IPS DF 6.9 (cell line): Measurements from ENCODE around the gene MUC4.
A peak's percentile ranks its signal among the peaks of the same experiment; 100 is the strongest.

Experiments used
- DNase-seq: peaks from one replicate; pipeline ENCODE4 v3.0.0-alpha.2; 2013; ENCODE audit warnings: low read depth, low spot score
- H3K27ac ChIP-seq: one replicate; pipeline ENCODE4 v1.5.1; 2013; ENCODE audit warnings: low read length, control low read depth
- H3K27me3 ChIP-seq: 2 replicates; pipeline ENCODE4 v1.6.1; 2013; ENCODE audit warnings: mild to moderate bottlenecking, low read length; ENCODE audit not compliant: control insufficient read depth, insufficient read depth
- H3K36me3 ChIP-seq: 2 replicates; pipeline ENCODE4 v1.6.1; 2013; ENCODE audit warnings: low read length; ENCODE audit not compliant: control insufficient read depth, insufficient read depth
- H3K4me1 ChIP-seq: 2 replicates; pipeline ENCODE4 v1.6.1; 2013; ENCODE audit warnings: low read length; ENCODE audit not compliant: control insufficient read depth, insufficient read depth
- H3K4me3 ChIP-seq: 2 replicates; pipeline ENCODE4 v1.5.1; 2013; ENCODE audit warnings: mild to moderate bottlenecking, low read length
- H3K9me3 ChIP-seq: 2 replicates; pipeline ENCODE4 v1.6.1; 2013; ENCODE audit warnings: low read length, inconsistent platforms; ENCODE audit not compliant: control insufficient read depth, insufficient read depth
- WGBS: extraction: QIAGEN DNeasy Blood & Tissue Kit; methylation state at CpG from one replicate; pipeline ENCODE4 v1.1.7; 2013; ENCODE audit warnings: mixed read lengths, missing lambda C conversion rate; ENCODE audit not compliant: insufficient read length, insufficient coverage; 5-methylcytosine and 5-hydroxymethylcytosine counted together

Gene MUC4

GRCh38 chr3:195811756-195812155 lies at the start of gene MUC4:
MUC4 (minus strand) TSS chr3:195811929; CDS start chr3:195811817, 112 bp downstream.
- no peaks in the 10 kb centered on the region for H3K36me3 ChIP-seq
- no CpG with 5 or more reads among the region's 14 CpGs for WGBS

GRCh38 chr3:195860456-195860855 lies 48.7 kb upstream of the MUC4 start:
- Histone ChIP-seq H3K9me3 (no peaks in the 10 kb centered on the region), H3K36me3 (no peaks in the 10 kb centered on the region), H3K27me3 (no peaks in the 10 kb centered on the region), H3K4me1 (no peaks in the 10 kb centered on the region), H3K4me3 (no peak overlapping the region), H3K27ac (no peak overlapping the region)
- no peak for DNase-seq
- WGBS: no CpG with 5 or more reads among the region's 6 CpGs

More at GRCh38 chr3:195811756-195812155, at the start of gene MUC4:
- no peaks in the 10 kb centered on the region for H3K9me3 ChIP-seq
- no peak within 1 kb of the TSS for H3K4me3 ChIP-seq
- H3K27me3 ChIP-seq: no peaks in the 10 kb centered on the region
- no peak within 1 kb of the TSS for H3K27ac ChIP-seq
- DNase-seq: no peak
- H3K4me1 ChIP-seq: peaks cover 12% of the 10 kb centered on the region

GRCh38 chr3:195859846-195860411 lies 48.2 kb upstream of the MUC4 start:
- H3K36me3 ChIP-seq: no peaks in the 10 kb centered on the region
- no peak overlapping the region for H3K4me3 ChIP-seq
- H3K9me3 ChIP-seq: no peaks in the 10 kb centered on the region
- H3K27me3 ChIP-seq: no peaks in the 10 kb centered on the region
- no peak overlapping the region for H3K27ac ChIP-seq
- no peak for DNase-seq
- H3K4me1 ChIP-seq: no peaks in the 10 kb centered on the region
- no CpG with 5 or more reads among the region's 23 CpGs for WGBS

- no peaks in the 10 kb centered on the region for H3K4me1 ChIP-seq
- H3K27me3 ChIP-seq: no peaks in the 10 kb centered on the region
- DNase-seq: peak; percentile 54
- H3K36me3 ChIP-seq: no peaks in the 10 kb centered on the region
- H3K4me3 ChIP-seq: no peak overlapping the region
- H3K27ac ChIP-seq: no peak overlapping the region
- no peaks in the 10 kb centered on the region for H3K9me3 ChIP-seq
- no CpG with 5 or more reads among the region's 21 CpGs for WGBS
Observed at GRCh38 chr3:195859061-195859845, 47.5 kb upstream of the MUC4 start.

GRCh38 chr3:195856410-195857084 lies 44.8 kb upstream of the MUC4 start:
- no peaks in the 10 kb centered on the region for H3K36me3 ChIP-seq
- H3K9me3 ChIP-seq: no peaks in the 10 kb centered on the region
- no CpG with 5 or more reads among the region's 15 CpGs for WGBS
- no peaks in the 10 kb centered on the region for H3K27me3 ChIP-seq
- no peak for DNase-seq
- 0 out of 2 replicates have a peak, but pooled peaks cover 2% of the 10 kb centered on the region for H3K4me1 ChIP-seq
- H3K27ac ChIP-seq: no peak overlapping the region
- H3K4me3 ChIP-seq: no peak overlapping the region

GRCh38 chr3:195855471-195856409 lies 44.0 kb upstream of the MUC4 start:
- Histone ChIP-seq H3K4me3 (no peak overlapping the region), H3K9me3 (no peaks in the 10 kb centered on the region), H3K27ac (no peak overlapping the region), H3K36me3 (no peaks in the 10 kb centered on the region), H3K4me1 (0 out of 2 replicates have a peak, but pooled peaks cover 2% of the 10 kb centered on the region), H3K27me3 (no peaks in the 10 kb centered on the region)
- WGBS: no CpG with 5 or more reads among the region's 13 CpGs
- no peak for DNase-seq

GRCh38 chr3:195854628-195855294 lies 43.0 kb upstream of the MUC4 start:
- Histone ChIP-seq H3K9me3 (no peaks in the 10 kb centered on the region), H3K27me3 (no peaks in the 10 kb centered on the region), H3K27ac (no peak overlapping the region), H3K4me3 (no peak overlapping the region), H3K4me1 (0 out of 2 replicates have a peak, but pooled peaks cover 2% of the 10 kb centered on the region), H3K36me3 (no peaks in the 10 kb centered on the region)
- WGBS: no CpG with 5 or more reads among the region's 9 CpGs
- DNase-seq: no peak

- Histone ChIP-seq H3K27me3 (no peaks in the 10 kb centered on the region), H3K9me3 (no peaks in the 10 kb centered on the region), H3K27ac (no peak overlapping the region), H3K4me1 (peaks cover 4% of the 10 kb centered on the region), H3K4me3 (no peak overlapping the region), H3K36me3 (no peaks in the 10 kb centered on the region; the same call in 1 of the 2 replicates)
- no CpG with 5 or more reads among the region's 14 CpGs for WGBS
- DNase-seq: no peak
Observed at GRCh38 chr3:195853996-195854395, 42.3 kb upstream of the MUC4 start.

- Histone ChIP-seq H3K4me3 (no peak overlapping the region), H3K36me3 (no peaks in the 10 kb centered on the region; the same call in 1 of the 2 replicates), H3K27ac (no peak overlapping the region), H3K4me1 (peaks cover 4% of the 10 kb centered on the region), H3K9me3 (no peaks in the 10 kb centered on the region), H3K27me3 (no peaks in the 10 kb centered on the region)
- no CpG with 5 or more reads among the region's 20 CpGs for WGBS
- DNase-seq: no peak
Observed at GRCh38 chr3:195853036-195853435, 41.3 kb upstream of the MUC4 start.
